MCF 10A (cell line): ENCODE data around the gene SIPA1. TPM values are rescaled to one million over a fixed set of nuclear protein-coding genes. Genes with fewer than 3 reads are reported as not detected.
A peak's percentile ranks its signal among the peaks of the same experiment; 100 is the strongest.

Experiments
- BruUV-seq: library from RNA; stranded (reverse); fragments of 400-500 nt; replicated peaks from 2 replicates; lab custom pipeline; 2021; lab: Mats Ljungman, UMichigan
- CTCF ChIA-PET: fragments of 300-600 bp; sonication (Branson Sonifier 250); formaldehyde crosslinking; extraction: SDS; loops from one replicate; lab custom pipeline; 2021; ENCODE audit warnings: antibody characterized with exemption, inconsistent platforms; lab: Yijun Ruan, JAX
- POLR2A ChIA-PET: fragments of 300-600, 350-650 bp; sonication (Branson Sonifier 250); formaldehyde crosslinking; extraction: SDS; loops from one replicate; lab custom pipeline; 2020; ENCODE audit warnings: antibody characterized with exemption, inconsistent platforms; lab: Yijun Ruan, JAX
- DNase-seq: peaks from one replicate; pipeline ENCODE4 v3.0.0-alpha.2; 2018; ENCODE audit not compliant: unreplicated experiment
- H3K27ac Mint-ChIP-seq: one replicate; pipeline ENCODE4 v1.8.0; 2022; ENCODE audit warnings: mild to moderate bottlenecking, low read depth, mixed read lengths; ENCODE audit not compliant: unreplicated experiment
- H3K27me3 Mint-ChIP-seq: one replicate; pipeline ENCODE4 v1.8.0; 2022; ENCODE audit warnings: mixed read lengths; ENCODE audit not compliant: insufficient read depth, unreplicated experiment
- H3K36me3 Mint-ChIP-seq: one replicate; pipeline ENCODE4 v1.8.0; 2022; ENCODE audit warnings: mild to moderate bottlenecking, moderate library complexity, mixed read lengths; ENCODE audit not compliant: insufficient read depth, unreplicated experiment
- H3K4me1 Mint-ChIP-seq: one replicate; pipeline ENCODE4 v1.8.0; 2022; ENCODE audit warnings: mixed read lengths; ENCODE audit not compliant: insufficient read depth, unreplicated experiment
- H3K4me3 Mint-ChIP-seq: one replicate; pipeline ENCODE4 v1.8.0; 2022; ENCODE audit warnings: mild to moderate bottlenecking, moderate library complexity, mixed read lengths; ENCODE audit not compliant: unreplicated experiment
- H3K9me3 Mint-ChIP-seq: one replicate; pipeline ENCODE4 v1.8.0; 2022; ENCODE audit warnings: mixed read lengths; ENCODE audit not compliant: unreplicated experiment
- CTCF ChIP-seq: fragments of 200-600 bp; IDR thresholded peaks from one replicate; pipeline ENCODE4 v1.8.0; 2022; ENCODE audit warnings: antibody characterized with exemption, mild to moderate bottlenecking; ENCODE audit not compliant: unreplicated experiment
- intact Hi-C: fragments of 100-400 bp; cut with micrococcal nuclease; formaldehyde crosslinking; loops from 2 replicates; pipeline ENCODE4 v1.14.1; 2022
- total RNA-seq: library from RNA; stranded (reverse); gene quantifications from 2 replicates; pipeline ENCODE4 v1.2.3, GENCODE V29; 2022

SIPA1 gene
- total RNA-seq, 1 experiment from 2014 or later: 4.9 TPM

DNA sequence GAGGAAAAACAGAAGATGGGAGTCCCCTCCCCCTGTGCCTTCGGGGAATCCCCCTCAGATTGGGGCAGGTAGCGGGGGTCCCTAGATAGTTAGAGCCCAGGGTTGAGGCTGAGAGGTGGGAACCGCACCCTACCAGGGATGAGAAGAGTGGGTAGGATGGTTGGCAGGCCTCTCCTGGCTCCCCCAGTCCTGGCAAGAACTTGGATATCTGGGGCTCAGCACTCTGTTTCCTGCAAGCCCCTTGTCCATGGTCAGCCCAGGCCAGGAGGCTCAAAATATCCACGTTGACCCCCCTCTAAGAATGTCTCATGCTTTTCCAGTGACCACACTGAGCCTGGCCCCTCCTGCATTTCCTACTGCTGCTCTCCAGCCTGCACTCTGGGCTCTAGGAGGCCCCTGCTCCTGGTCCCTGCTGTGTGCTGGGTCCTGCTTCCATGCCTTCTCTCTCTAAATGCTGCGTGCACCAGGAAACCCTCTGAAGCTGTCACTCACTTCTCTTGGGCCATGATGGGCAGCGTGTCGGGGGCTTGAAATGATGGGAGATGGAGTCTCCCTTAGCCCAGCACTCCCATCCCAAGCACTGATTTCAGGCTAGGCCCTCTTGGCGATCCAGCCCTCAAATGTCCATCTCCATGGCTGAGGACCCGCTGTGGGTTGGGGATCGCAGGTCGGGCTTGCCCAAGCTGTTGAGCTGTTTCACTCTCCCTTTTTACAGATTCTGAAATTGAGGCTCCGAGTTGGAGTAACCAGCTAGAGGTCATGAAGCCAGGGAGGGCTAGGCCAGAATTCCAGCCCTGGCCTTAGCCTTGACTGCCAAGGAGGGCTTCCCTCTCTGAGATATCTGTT lies 25.9 kb upstream of the SIPA1 start:
- BruUV-seq: no TSS peak
- TF ChIP-seq CTCF: no peak
- Mint-ChIP-seq H3K27ac (peak overlapping the region; percentile 96), H3K4me1 (peaks cover 39% of the 10 kb centered on the region), H3K4me3 (peak overlapping the region; percentile 91), H3K36me3 (peaks cover 27% of the 10 kb centered on the region), H3K27me3 (no peaks in the 10 kb centered on the region), H3K9me3 (no peaks in the 10 kb centered on the region)
- no peak for DNase-seq
- POLR2A ChIA-PET: interaction anchor here (0.7 to 6.9 kb wide), 5 partner anchors 7 to 77 kb away, joined by 3 to 103 read pairs (median 9); partner anchors contain the start of genes EHBP1L1, FAM89B, RELA and ZNRD2
- CTCF ChIA-PET: interaction anchor here (1.1 to 1.5 kb wide), 4 partner anchors 18 to 245 kb away, joined by 3 to 9 read pairs (median 6); no protein-coding TSS in a partner anchor
- intact Hi-C loops: no loop called here

- ChIA-PET POLR2A (interaction anchor here (0.7 to 6.9 kb wide), 8 partner anchors 8 to 245 kb away, joined by 3 to 103 read pairs (median 3); partner anchors contain the start of genes CFL1, EHBP1L1, FAM89B and RELA), CTCF (interaction anchor here (1.2 to 1.5 kb wide), 3 partner anchors 19 to 71 kb away, joined by 4 to 9 read pairs (median 7); no protein-coding TSS in a partner anchor)
- DNase-seq: no peak
- intact Hi-C loops: no loop called here
- Mint-ChIP-seq H3K27ac (peak overlapping the region; percentile 96), H3K27me3 (no peaks in the 10 kb centered on the region), H3K4me3 (peak overlapping the region; percentile 91), H3K9me3 (no peaks in the 10 kb centered on the region), H3K4me1 (peaks cover 39% of the 10 kb centered on the region), H3K36me3 (peaks cover 24% of the 10 kb centered on the region)
- no peak for TF ChIP-seq CTCF
- BruUV-seq: no TSS peak
Observed at GRCh38 chr11:65612691-65613090, 25.2 kb upstream of the SIPA1 start.

- ChIA-PET POLR2A (interaction anchor here (1.0 to 6.9 kb wide), 16 partner anchors 8 to 245 kb away, joined by 3 to 103 read pairs (median 4); partner anchors contain the start of genes CFL1, EHBP1L1, FAM89B and FRMD8), CTCF (interaction anchor here (0.9 to 1.5 kb wide), 4 partner anchors 20 to 167 kb away, joined by 4 to 9 read pairs (median 6); no protein-coding TSS in a partner anchor)
- Mint-ChIP-seq H3K27ac (peak overlapping the region; percentile 96), H3K4me3 (peak overlapping the region; percentile 91), H3K9me3 (no peaks in the 10 kb centered on the region), H3K27me3 (no peaks in the 10 kb centered on the region), H3K4me1 (peaks cover 39% of the 10 kb centered on the region), H3K36me3 (peaks cover 19% of the 10 kb centered on the region)
- intact Hi-C loops: no loop called here
- TF ChIP-seq CTCF: no peak
- DNase-seq: no peak
- no TSS peak for BruUV-seq
Observed at GRCh38 chr11:65613091-65613928, 24.6 kb upstream of the SIPA1 start.
